ENCODE results near the gene TMPRSS3. TPM values are rescaled to one million over a fixed set of nuclear protein-coding genes. Genes with fewer than 3 reads are reported as not detected.

The TMPRSS3 gene
- polyA plus RNA-seq (2011; rRNA removed) (0.12 and 0.21 TPM in 2 replicates), polyA plus RNA-seq (2017; fragmentation: RNase III; extraction: RNeasy Plus Mini Kit Qiagen cat#74134 plus additional on column Dnase treatment) (0.10 to 0.17 TPM in 2 of 3 replicates, not detected in the other), polyA minus RNA-seq (2011; rRNA and poly(A)+ RNA removed) (0.10 and 0.41 TPM in 2 replicates)
- 0.01 and 0.06 TPM in 2 replicates for polyA plus RNA-seq (2012; cell fraction: cytosol; rRNA removed)
- polyA plus RNA-seq (2012; cell fraction: nucleus; rRNA removed) = 0.06 and 0.07 TPM in 2 replicates

DNA sequence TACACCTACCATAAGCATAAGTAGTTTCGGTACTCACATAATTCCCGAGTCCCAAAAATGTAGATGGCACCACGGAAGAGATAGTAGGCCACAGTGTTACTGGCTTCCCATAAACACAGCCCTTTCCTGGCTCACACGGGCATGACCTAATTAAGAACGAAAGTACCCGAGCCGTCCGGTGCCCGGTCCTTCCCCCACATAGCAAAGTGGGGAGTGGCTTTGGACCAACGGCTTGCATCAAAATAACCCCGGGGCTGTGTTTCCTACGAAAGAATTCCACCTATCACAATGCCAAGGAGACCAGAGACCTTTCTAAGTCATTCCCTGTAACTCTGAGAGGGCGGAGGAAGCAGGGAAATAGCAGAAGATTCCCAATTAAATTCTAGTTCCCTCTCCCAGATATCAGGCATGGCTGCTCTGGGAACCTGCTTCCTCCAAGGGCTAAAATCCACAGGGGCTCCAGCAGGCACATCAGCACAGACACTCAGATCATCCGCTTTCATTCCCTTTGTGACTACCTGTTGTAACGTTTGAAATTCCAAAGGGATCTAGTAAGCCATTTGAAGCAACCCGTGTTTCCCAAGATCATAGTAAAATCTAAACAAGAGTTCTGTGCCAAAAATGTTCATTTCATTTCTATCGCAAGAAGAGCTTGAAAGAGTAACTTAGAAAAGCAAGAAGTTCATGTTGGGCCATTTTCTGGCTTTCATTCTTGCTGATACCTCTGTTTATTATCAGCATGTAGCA, at the start of gene TMPRSS3:
TMPRSS3 (minus strand) TSS at position 148 of the 747 bp plus-strand sequence. CDS start 635 bp downstream, outside the sequence.
- peak within 1 kb of the TSS; percentile 12; the same call in 1 of the 3 replicates for H3K4me2 ChIP-seq
- no peaks in the 10 kb centered on the region for H3K4me1 ChIP-seq
- POLR2A ChIA-PET = no interaction called here
- no peak within 1 kb of the TSS for H3K27ac ChIP-seq
- FAIRE-seq (no peak), ATAC-seq (no peak), DNase-seq (ENCODE audit: low read depth in 1 of 2, low spot score in 1 of 2) (peak in 1 of 2 experiments; percentile 10)
- H3K4me3 ChIP-seq = no peak within 1 kb of the TSS
- no peaks in the 10 kb centered on the region for H3K9me3 ChIP-seq
- CTCF ChIA-PET = no interaction called here
- 58% methylated on average over 17 of the region's 17 CpGs for WGBS (ENCODE audit: missing lambda C conversion rate)
- TF ChIP-seq EP300 (IDR thresholded peaks at IDR 0.05) (no peak), HOXA7 (CRISPR knock-in tag; IDR thresholded peaks at IDR 0.05) (no peak), CHD2 (IDR thresholded peaks at IDR 0.05; ENCODE audit: low read length, partially characterized antibody) (no peak), FOSL2 (IDR thresholded peaks at IDR 0.05) (no peak), FOSL2 (CRISPR knock-in tag; IDR thresholded peaks at IDR 0.05) (no peak), REST (IDR thresholded peaks at IDR 0.05) (no peak), PBX3 (IDR thresholded peaks at IDR 0.05) (no peak), HOXB13 (CRISPR knock-in tag; IDR thresholded peaks at IDR 0.05; ENCODE audit: low read depth) (no peak), NFE2L2 (conservative IDR thresholded peaks at IDR 0.05; ENCODE audit: low read length) (no peak), ZFP36 (IDR thresholded peaks at IDR 0.05; ENCODE audit: borderline replicate concordance, partially characterized antibody) (no peak), CHD4 (IDR thresholded peaks at IDR 0.05; ENCODE audit: borderline replicate concordance) (no peak), FOXS1 (CRISPR knock-in tag; IDR thresholded peaks at IDR 0.05) (no peak), BHLHE40 (IDR thresholded peaks at IDR 0.05; ENCODE audit: low read depth, low read length) (no peak)
- TF ChIP-seq, protein P1, sequence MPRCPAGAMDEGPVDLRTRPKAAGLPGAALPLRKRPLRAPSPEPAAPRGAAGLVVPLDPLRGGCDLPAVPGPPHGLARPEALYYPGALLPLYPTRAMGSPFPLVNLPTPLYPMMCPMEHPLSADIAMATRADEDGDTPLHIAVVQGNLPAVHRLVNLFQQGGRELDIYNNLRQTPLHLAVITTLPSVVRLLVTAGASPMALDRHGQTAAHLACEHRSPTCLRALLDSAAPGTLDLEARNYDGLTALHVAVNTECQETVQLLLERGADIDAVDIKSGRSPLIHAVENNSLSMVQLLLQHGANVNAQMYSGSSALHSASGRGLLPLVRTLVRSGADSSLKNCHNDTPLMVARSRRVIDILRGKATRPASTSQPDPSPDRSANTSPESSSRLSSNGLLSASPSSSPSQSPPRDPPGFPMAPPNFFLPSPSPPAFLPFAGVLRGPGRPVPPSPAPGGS (IDR thresholded peaks at IDR 0.05) = no peak

DNA sequence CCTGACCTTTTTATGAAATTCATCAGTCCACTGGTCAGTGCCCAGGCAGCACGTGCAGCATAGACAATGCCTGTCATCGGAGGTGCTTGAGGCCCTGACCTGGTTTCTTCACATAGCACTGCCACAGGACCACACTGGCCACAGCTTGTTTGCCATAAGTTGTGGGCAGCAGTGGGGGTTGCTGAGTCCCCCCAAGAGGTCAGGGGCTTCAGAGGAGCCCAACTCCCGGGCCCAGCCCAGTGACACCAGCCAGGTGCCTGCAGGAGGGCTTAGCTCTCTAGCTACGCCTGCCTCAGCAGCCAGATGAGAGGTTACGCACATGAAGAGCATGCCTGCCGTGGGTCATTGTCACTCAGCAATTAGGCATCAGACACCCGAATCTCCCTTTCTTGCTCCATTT, 49.5 kb upstream of the TMPRSS3 start:
- FAIRE-seq (no peak), ATAC-seq (no peak), DNase-seq (ENCODE audit: low read depth in 1 of 2, low spot score in 1 of 2) (no peak)
- no peak overlapping the region for H3K27ac ChIP-seq
- no peaks in the 10 kb centered on the region for H3K9me3 ChIP-seq
- peaks cover 2% of the 10 kb centered on the region; the same call in 1 of the 3 replicates for H3K4me1 ChIP-seq
- 58% methylated on average over 5 of the region's 7 CpGs for WGBS (ENCODE audit: missing lambda C conversion rate)
- ChIA-PET CTCF (interaction anchor here (0.9 to 2.6 kb wide), 2 partner anchors 135 to 300 kb away, joined by 3 to 8 read pairs; no protein-coding TSS in a partner anchor), POLR2A (no interaction called here)
- no peak overlapping the region for H3K4me3 ChIP-seq
- TF ChIP-seq ZC3H11A (IDR thresholded peaks at IDR 0.05) = no peak
- TF ChIP-seq MAZ (IDR thresholded peaks at IDR 0.05; ENCODE audit: borderline replicate concordance, low read depth, low read length) = no peak
- TF ChIP-seq TFCP2L1 (CRISPR knock-in tag; IDR thresholded peaks at IDR 0.05) = no peak
- TF ChIP-seq HOXA7 (CRISPR knock-in tag; IDR thresholded peaks at IDR 0.05) = no peak
- TF ChIP-seq CBX8 (IDR thresholded peaks at IDR 0.05) = no peak
- TF ChIP-seq EHMT2 (IDR thresholded peaks at IDR 0.05; ENCODE audit: low read depth) = no peak
- TF ChIP-seq PBX3 (IDR thresholded peaks at IDR 0.05) = no peak
- no peak for TF ChIP-seq SMC3 (IDR thresholded peaks at IDR 0.05)
- no peak for TF ChIP-seq CTCF (IDR thresholded peaks at IDR 0.05)
- TF ChIP-seq TP53 (CRISPR knock-in tag; IDR thresholded peaks at IDR 0.05) = no peak
- H3K4me2 ChIP-seq = no peak overlapping the region
